Measurements from ENCODE around the gene SYNJ1. TPM values are rescaled to one million over a fixed set of nuclear protein-coding genes. Genes with fewer than 3 reads are reported as not detected.
"Not testable (repeated sequence)": the region's sequence is repeated elsewhere in the genome, so short reads cannot be mapped to it uniquely, and the experiment has no call there.

The SYNJ1 gene
- total RNA-seq, 2 donors from 2014 or later, result 6.0 to 12.2 TPM

DNA sequence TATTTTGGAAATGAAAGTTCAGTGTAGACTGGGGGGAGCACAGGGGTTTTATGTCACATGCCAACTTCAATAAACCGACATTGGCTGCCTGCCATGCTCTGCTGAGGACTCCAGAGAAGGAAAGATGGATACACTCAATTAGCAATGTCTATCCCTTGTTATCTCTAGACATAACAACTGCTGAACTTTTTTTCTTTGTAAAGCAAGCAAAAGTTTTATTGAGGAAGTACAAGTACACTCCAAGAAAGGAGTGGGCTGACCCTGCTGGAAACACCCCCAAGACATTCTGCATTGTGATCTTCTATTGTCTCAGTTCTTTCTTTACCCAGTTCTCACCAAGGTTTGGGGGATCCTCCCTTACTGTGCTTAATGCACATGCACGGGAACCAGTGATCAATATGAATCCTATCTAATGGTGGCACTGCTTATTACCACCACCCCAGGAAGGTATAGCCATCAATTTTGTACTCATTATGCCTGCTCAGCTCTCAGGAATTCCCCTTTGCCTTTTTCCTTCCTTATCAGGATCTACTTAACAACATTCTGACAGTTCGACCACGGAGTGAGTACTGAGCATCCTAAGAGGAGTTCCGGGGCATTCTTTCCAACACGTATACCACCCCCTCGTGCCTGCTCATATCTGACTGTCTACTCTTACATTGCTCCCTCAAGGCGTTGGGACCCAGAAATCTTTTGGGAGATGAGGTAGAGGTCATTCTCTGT, 28.7 kb downstream of the SYNJ1 start:
- TF ChIP-seq CTCF (conservative IDR thresholded peaks at IDR 0.05), result no peak
- peaks cover 34% of the 10 kb centered on the region for H3K4me1 Mint-ChIP-seq
- DNase-seq, result no peak
- no peaks in the 10 kb centered on the region for H3K27me3 Mint-ChIP-seq (ENCODE audit: insufficient read depth)
- H3K9ac ChIP-seq (ENCODE audit: extremely low read depth, low read length, poor library complexity, severe bottlenecking), result no peak overlapping the region
- no peaks in the 10 kb centered on the region for H3K27me3 ChIP-seq (ENCODE audit: control insufficient read depth, insufficient read depth, low read length, poor library complexity, severe bottlenecking)
- no peak overlapping the region for H3K4me3 Mint-ChIP-seq
- no peaks in the 10 kb centered on the region for H3K9me3 Mint-ChIP-seq
- no peak overlapping the region for H3K4me3 ChIP-seq (ENCODE audit: low read length)
- H3K36me3 ChIP-seq (ENCODE audit: control insufficient read depth, insufficient read depth, low read length), result peaks cover 18% of the 10 kb centered on the region
- no peak overlapping the region for H3K27ac Mint-ChIP-seq
- H3K9me3 ChIP-seq (ENCODE audit: control insufficient read depth, low read length), result no peaks in the 10 kb centered on the region
- H3K36me3 Mint-ChIP-seq (ENCODE audit: low read depth), result peaks cover 13% of the 10 kb centered on the region
- no peak overlapping the region for H3K27ac ChIP-seq (ENCODE audit: low read depth, low read length)
- WGBS, 2 experiments (ENCODE audit: insufficient coverage in 1 of 2, insufficient read length in 1 of 2), result 89 to 92% methylated on average over 6 to 8 of the region's 8 CpGs
- peaks cover 12% of the 10 kb centered on the region for H3K4me1 ChIP-seq (ENCODE audit: control insufficient read depth, insufficient read depth, low read length)

DNA sequence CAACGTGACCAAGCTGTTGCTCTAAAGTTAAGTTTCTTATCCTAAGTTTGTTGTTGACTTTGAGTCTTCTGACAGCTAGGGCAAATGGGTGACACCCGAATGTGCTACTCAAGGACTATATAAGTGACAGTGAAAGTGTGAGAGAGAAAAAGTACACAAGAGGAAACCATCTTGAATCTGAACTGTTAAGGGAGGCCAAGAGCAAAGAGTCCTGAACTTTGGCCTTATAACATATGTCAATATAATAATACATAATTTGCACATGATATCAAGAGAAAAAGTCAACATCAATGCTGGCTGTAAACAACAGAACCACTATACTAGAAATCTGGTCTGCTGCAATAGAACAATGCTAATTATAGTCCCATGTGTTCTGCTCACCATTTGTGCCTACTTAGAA, 29.5 kb downstream of the SYNJ1 start:
- WGBS, 2 experiments (ENCODE audit: insufficient coverage in 1 of 2, insufficient read length in 1 of 2), result 96 to 100% methylated on average over 2 of the region's 2 CpGs
- Mint-ChIP-seq H3K9me3 (no peaks in the 10 kb centered on the region), H3K4me1 (peaks cover 34% of the 10 kb centered on the region), H3K27me3 (ENCODE audit: insufficient read depth) (no peaks in the 10 kb centered on the region), H3K4me3 (no peak overlapping the region), H3K27ac (no peak overlapping the region), H3K36me3 (ENCODE audit: low read depth) (peaks cover 15% of the 10 kb centered on the region)
- H3K4me3 ChIP-seq (ENCODE audit: low read length), result no peak overlapping the region
- no peaks in the 10 kb centered on the region for H3K27me3 ChIP-seq (ENCODE audit: control insufficient read depth, insufficient read depth, low read length, poor library complexity, severe bottlenecking)
- no peak for TF ChIP-seq CTCF (conservative IDR thresholded peaks at IDR 0.05)
- H3K27ac ChIP-seq (ENCODE audit: low read depth, low read length), result no peak overlapping the region
- H3K9ac ChIP-seq (ENCODE audit: extremely low read depth, low read length, poor library complexity, severe bottlenecking), result no peak overlapping the region
- DNase-seq, result no peak
- H3K36me3 ChIP-seq (ENCODE audit: control insufficient read depth, insufficient read depth, low read length), result peaks cover 26% of the 10 kb centered on the region
- no peaks in the 10 kb centered on the region for H3K9me3 ChIP-seq (ENCODE audit: control insufficient read depth, low read length)
- peaks cover 12% of the 10 kb centered on the region for H3K4me1 ChIP-seq (ENCODE audit: control insufficient read depth, insufficient read depth, low read length)

GRCh38 chr21:32695482-32695881, 32.3 kb downstream of the SYNJ1 start:
- H3K9ac ChIP-seq (ENCODE audit: extremely low read depth, low read length, poor library complexity, severe bottlenecking); H3K9me3 ChIP-seq (ENCODE audit: control insufficient read depth, low read length); H3K27ac Mint-ChIP-seq; H3K4me3 Mint-ChIP-seq; DNase-seq; H3K27me3 ChIP-seq (ENCODE audit: control insufficient read depth, insufficient read depth, low read length, poor library complexity, severe bottlenecking); H3K4me3 ChIP-seq (ENCODE audit: low read length); H3K27ac ChIP-seq (ENCODE audit: low read depth, low read length); H3K9me3 Mint-ChIP-seq; H3K4me1 ChIP-seq (ENCODE audit: control insufficient read depth, insufficient read depth, low read length); H3K27me3 Mint-ChIP-seq (ENCODE audit: insufficient read depth): not testable (repeated sequence)
- peaks cover 19% of the 10 kb centered on the region for H3K36me3 Mint-ChIP-seq (ENCODE audit: low read depth)
- H3K36me3 ChIP-seq (ENCODE audit: control insufficient read depth, insufficient read depth, low read length), result peaks cover 39% of the 10 kb centered on the region
- 92 to 94% methylated on average over 2 to 7 of the region's 7 CpGs for WGBS, 2 experiments (ENCODE audit: insufficient coverage in 1 of 2, insufficient read length in 1 of 2)
- H3K4me1 Mint-ChIP-seq, result peaks cover 13% of the 10 kb centered on the region

- H3K9me3 Mint-ChIP-seq, result no peaks in the 10 kb centered on the region
- DNase-seq, result no peak
- peaks cover 13% of the 10 kb centered on the region for H3K36me3 Mint-ChIP-seq (ENCODE audit: low read depth)
- no peak overlapping the region for H3K27ac Mint-ChIP-seq
- no peak overlapping the region for H3K4me3 ChIP-seq (ENCODE audit: low read length)
- no peaks in the 10 kb centered on the region for H3K4me1 ChIP-seq (ENCODE audit: control insufficient read depth, insufficient read depth, low read length)
- no peaks in the 10 kb centered on the region for H3K27me3 ChIP-seq (ENCODE audit: control insufficient read depth, insufficient read depth, low read length, poor library complexity, severe bottlenecking)
- H3K4me1 Mint-ChIP-seq, result peaks cover 9% of the 10 kb centered on the region
- peaks cover 40% of the 10 kb centered on the region for H3K36me3 ChIP-seq (ENCODE audit: control insufficient read depth, insufficient read depth, low read length)
- H3K4me3 Mint-ChIP-seq, result no peak overlapping the region
- TF ChIP-seq CTCF (conservative IDR thresholded peaks at IDR 0.05), result no peak
- no peak overlapping the region for H3K9ac ChIP-seq (ENCODE audit: extremely low read depth, low read length, poor library complexity, severe bottlenecking)
- no peaks in the 10 kb centered on the region for H3K9me3 ChIP-seq (ENCODE audit: control insufficient read depth, low read length)
- H3K27me3 Mint-ChIP-seq (ENCODE audit: insufficient read depth), result no peaks in the 10 kb centered on the region
- no peak overlapping the region for H3K27ac ChIP-seq (ENCODE audit: low read depth, low read length)
Observed at GRCh38 chr21:32693581-32693980, 34.2 kb downstream of the SYNJ1 start.
